Muscle layer of duodenum (tissue), 2 donors: ENCODE measurements around the gene PRRT1.
"Not testable (repeated sequence)": the region's sequence is repeated elsewhere in the genome, so short reads cannot be mapped to it uniquely, and the experiment has no call there.

Experiments
- H3K27ac ChIP-seq: one replicate; pipeline ENCODE4 v1.7.0; 2013; ENCODE audit warnings: mild to moderate bottlenecking, low read length
- H3K27me3 ChIP-seq: one replicate; pipeline ENCODE4 v1.7.0; 2013; ENCODE audit warnings: low read depth, mild to moderate bottlenecking, control low read depth, low read length
- H3K36me3 ChIP-seq, 2 donors: one replicate each; pipeline ENCODE4 v1.7.0; 2013; ENCODE audit warnings: low read length in 2 of 2, control low read depth in 1 of 2, mild to moderate bottlenecking in 1 of 2; ENCODE audit not compliant: insufficient read depth in 2 of 2, control insufficient read depth in 1 of 2
- H3K4me1 ChIP-seq, 2 donors: one replicate each; pipeline ENCODE4 v1.7.0; 2013; ENCODE audit warnings: low read length in 2 of 2, mild to moderate bottlenecking in 2 of 2, control low read depth in 1 of 2, moderate library complexity in 1 of 2; ENCODE audit not compliant: insufficient read depth in 2 of 2, control insufficient read depth in 1 of 2
- H3K4me3 ChIP-seq, 2 donors: one replicate each; pipeline ENCODE4 v1.7.0; 2013; ENCODE audit warnings: low read length in 2 of 2, low read depth in 1 of 2, mild to moderate bottlenecking in 1 of 2
- H3K9me3 ChIP-seq, 2 donors: one replicate each; pipeline ENCODE4 v1.7.0; 2013; ENCODE audit warnings: low read length in 2 of 2, control low read depth in 1 of 2, mild to moderate bottlenecking in 1 of 2; ENCODE audit not compliant: control insufficient read depth in 1 of 2
- donor health status: healthy.

The PRRT1 gene

DNA sequence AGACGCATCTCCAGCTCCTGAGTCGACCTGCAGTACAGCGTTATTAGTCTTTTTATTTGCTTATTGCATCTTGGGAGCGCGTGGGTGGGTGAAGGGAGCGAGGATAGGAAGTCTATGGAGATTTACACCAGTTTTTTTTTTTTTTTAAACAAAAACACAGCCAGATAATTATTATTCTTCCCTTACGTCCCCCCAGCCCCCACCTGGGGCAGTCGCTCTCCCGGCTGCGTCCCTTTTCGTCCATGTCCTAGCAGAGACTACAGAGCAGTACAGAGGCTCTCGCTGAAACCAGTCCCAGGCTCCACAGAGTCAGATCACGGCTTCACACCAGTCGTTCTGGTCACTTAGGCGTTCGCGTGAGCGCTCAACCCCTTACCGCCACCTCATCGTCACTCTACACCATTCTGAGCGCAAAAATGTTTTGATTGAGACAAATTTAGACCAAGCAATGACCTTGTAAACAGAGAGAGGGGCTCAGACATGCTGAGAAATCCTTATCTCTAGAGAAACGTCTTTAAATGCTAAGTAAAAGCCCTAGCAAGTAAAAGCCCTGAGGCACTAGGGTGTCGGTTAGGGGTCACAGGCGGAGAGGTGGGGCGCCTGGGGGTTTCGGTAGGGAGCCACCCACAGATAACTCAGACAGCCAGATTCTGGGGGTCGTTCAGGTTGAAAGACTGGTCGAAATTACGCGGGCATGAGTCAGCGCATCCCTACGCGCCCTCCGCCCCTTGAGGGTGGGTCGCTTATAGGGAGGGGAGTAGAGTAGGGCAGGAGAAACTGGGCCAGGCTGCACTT is 1.2 kb upstream of the PRRT1 start:
- Histone ChIP-seq H3K4me1 (peaks cover 6 to 48% of the 10 kb centered on the region in 2 donors), H3K4me3 (peak overlapping the region; percentile 86 to 93), H3K27me3 (peaks cover 2% of the 10 kb centered on the region), H3K36me3 (peaks cover 12 to 27% of the 10 kb centered on the region in 2 donors), H3K9me3 (no peaks in the 10 kb centered on the region), H3K27ac (peak overlapping the region; percentile 82)

DNA sequence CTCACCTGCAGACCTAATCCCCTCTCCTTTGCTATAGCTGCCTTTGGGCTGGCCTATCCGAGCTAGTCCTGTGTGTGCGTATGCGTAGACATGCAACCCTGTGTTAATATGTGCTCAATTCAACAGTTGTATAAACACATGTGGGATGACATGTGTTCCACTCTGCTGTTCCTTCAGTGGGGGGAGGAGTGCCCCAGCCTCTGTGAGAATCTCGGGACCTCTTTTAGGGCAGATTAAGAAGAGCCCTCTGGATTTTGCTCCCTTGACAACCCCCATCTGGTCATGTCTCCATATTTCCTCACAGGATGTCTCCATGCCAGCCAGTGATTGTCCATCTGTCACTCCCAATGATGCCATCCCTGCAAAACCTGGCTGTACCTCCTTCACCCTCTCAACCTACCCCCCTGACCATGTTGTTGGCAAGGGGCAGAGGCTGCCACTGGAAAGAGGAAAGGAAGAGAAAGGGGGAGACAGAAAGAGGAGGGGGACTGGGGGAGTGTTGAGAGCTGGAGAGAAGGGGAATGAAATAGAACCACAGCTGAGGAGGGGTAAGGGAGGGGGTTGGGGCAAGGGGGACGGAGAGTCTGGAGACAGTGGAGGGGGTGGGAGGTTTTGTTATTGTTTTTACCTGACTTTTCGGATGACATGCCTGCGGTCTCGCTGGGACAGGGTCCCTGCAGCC is 417 bp downstream of the PRRT1 start:
- Histone ChIP-seq H3K4me3 (peak overlapping the region; percentile 68 to 93), H3K27me3 (peaks cover 3% of the 10 kb centered on the region), H3K4me1 (peaks cover 6 to 48% of the 10 kb centered on the region in 2 donors), H3K27ac (no peak overlapping the region), H3K36me3 (peaks cover 2 to 10% of the 10 kb centered on the region in 2 donors), H3K9me3 (no peaks in the 10 kb centered on the region)

DNA sequence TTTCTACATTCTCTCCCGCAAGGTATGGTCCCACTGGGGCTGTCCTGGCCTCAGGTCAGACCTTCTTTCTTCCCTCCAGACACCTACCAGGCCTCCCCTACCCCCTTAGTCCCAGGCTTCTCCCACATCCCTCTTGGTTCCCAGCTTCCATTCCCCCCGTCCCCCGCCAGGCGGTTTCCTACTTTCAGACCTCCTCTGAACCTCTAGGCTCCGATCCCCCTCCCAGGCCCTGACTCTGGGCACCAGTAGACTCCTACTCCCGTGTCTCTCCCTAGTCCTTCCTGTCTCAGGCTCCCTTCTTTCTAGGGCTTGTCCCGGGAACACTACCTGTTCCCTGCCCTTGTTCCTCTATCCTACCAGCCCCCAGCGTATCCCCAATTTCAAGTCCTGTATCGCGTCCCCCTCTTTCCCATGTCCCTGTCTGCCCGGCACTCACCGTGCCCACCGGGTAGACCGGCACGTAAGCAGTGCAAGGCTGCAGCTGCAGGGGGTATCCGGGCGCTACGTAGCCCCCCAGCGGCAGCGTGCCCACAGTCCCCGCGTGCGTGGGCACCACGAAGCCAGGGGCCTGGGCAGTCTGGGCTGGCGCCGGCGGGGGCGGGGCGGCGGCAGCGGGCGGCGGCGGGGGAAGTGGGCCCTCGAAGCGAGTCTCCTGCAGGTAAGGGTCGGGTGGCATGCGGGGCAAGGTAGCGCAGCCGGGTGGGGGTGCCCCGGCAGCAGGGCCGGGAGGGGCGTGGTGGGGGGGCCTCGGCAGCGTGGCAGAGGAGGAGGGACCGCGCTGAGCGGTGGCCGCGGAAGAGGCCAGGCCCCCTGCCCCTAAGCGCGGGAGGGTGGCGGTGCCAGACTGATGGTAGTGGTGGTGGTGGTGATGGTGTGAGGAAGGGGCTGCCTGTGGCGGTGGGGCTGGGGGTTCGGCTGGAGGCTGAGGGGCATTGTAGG is 1.5 kb downstream of the PRRT1 start:
- peak overlapping the region in 1 of 2 donors; percentile 93 for H3K4me3 ChIP-seq

DNA sequence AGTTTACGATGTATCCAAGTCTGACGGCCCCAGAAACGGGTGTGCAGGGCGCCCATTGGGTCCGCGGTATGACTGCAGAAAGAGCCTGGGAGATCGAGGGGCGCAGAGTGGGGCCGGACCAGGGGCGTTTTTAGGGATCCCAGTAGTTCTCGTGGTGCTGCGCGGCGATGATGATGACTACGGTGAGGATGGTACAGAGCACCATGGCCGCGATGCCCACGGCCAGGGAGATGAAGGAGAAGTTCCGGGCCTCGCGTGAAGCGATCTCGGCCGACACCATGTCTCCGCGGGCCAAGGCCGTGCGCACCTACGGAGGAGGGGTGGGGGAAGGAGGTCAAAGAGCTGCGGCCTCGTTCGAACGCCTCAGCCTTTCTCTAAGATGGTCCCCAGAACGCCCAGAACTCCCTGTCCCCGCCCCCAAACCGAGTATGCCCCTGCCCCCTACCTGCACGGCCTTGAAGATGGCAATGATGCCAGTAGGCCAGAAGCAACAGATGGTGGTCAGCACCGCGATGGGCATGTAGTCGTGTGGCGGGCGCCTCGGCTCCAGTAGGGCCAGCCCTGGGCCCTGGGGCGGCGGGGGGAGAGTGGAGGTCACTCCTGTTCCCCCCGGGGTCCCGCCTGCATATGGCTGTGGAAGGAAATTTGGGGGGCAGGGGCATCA is 2.5 kb downstream of the PRRT1 start:
- Histone ChIP-seq H3K36me3 (peaks cover 0 to 8% of the 10 kb centered on the region in 2 donors), H3K27ac (no peak overlapping the region), H3K4me3 (no peak overlapping the region), H3K27me3 (peaks cover 3% of the 10 kb centered on the region), H3K4me1 (peaks cover 6 to 33% of the 10 kb centered on the region in 2 donors), H3K9me3 (no peaks in the 10 kb centered on the region)

More for the DNA sequence above, 1.5 kb downstream of the PRRT1 start:
- Histone ChIP-seq H3K27ac (no peak overlapping the region), H3K36me3 (peaks cover 0 to 8% of the 10 kb centered on the region in 2 donors), H3K9me3 (no peaks in the 10 kb centered on the region), H3K4me1 (peaks cover 6 to 40% of the 10 kb centered on the region in 2 donors), H3K27me3 (peaks cover 3% of the 10 kb centered on the region)

DNA sequence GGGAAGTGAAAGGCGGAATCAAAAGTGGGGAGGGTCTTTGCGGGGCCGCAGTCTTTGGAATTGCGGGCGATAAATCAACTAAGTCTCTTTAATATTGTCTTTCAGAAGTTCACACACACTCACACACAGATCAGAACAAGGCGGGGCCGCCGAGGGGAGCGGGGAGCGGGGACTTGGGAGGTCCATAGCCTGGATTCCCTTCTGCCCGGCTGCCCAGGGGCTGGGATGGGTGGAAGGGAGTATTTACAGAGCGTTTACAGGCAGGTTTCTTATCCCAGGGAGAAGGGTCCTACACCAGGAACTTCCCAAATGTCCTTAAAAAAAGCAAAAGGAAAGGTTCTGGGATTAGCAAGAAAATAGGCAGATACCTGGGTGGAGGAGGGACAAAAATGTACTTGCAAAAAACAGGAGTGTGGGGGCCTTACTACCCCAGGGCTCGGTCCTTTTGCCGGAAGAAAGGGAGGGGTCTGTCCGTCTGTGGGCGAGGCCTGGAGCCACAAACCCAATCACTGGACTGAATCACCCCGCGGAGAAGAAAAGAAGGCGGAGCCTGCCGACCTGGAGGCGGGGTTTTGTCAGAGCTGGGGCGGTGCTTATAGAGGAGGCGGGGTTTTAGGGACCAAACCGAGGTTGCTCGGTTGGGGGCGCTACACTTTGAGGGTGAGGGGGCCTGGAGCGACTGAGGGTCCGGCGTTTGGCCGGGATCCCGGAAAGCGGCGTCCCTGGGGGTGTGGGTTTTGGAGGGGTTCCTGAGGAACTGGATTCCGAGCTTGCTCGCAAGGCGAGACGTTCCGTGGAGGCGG is 3.2 kb downstream of the PRRT1 start:
- H3K27me3 ChIP-seq: peaks cover 3% of the 10 kb centered on the region
- peaks cover 6 to 33% of the 10 kb centered on the region in 2 donors for H3K4me1 ChIP-seq
- H3K4me3 ChIP-seq: peak overlapping the region in 1 of 2 donors; percentile 30
- peaks cover 0 to 8% of the 10 kb centered on the region in 2 donors for H3K36me3 ChIP-seq
- no peak overlapping the region for H3K27ac ChIP-seq
- H3K9me3 ChIP-seq: no peaks in the 10 kb centered on the region

DNA sequence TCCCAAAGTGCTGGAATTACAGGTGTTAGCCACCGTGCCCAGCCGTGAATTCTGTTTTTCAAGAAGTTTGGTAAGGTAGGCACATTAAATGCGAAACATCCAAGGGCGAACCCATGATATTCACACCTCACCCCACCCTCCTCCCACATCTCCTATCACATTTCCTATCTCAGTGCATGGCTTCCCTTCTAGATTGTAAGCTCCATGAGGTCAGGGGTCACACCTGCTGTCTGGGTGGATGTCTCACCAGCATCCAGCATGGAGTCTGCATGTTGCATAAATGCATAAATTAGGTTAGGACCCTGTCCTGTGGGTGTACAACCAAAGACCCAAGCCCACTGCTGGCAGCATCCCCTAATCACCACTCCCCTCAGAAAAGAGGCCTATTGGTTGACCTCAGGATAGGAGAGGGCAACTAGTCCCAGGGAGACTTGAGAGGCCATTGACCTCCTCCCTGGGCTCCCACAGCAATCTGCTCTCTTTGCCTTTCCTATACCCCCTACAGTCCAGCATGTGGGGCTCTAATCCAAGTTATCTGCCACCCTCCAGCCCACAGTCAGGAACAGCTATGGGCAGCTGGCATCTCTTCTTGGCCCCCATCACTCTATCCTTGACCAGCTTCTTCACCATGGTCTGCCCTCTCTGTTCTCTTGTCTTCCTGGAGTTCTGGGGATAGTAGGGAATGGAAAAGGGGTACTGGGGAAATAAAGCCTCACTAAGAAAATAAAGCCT is 4.2 kb downstream of the PRRT1 start:
- Histone ChIP-seq H3K36me3 (peaks cover 0 to 8% of the 10 kb centered on the region in 2 donors), H3K27me3 (peaks cover 3% of the 10 kb centered on the region), H3K27ac (no peak overlapping the region), H3K4me3 (peak overlapping the region in 1 of 2 donors; percentile 30), H3K4me1 (peaks cover 6 to 24% of the 10 kb centered on the region in 2 donors), H3K9me3 (no peaks in the 10 kb centered on the region)

DNA sequence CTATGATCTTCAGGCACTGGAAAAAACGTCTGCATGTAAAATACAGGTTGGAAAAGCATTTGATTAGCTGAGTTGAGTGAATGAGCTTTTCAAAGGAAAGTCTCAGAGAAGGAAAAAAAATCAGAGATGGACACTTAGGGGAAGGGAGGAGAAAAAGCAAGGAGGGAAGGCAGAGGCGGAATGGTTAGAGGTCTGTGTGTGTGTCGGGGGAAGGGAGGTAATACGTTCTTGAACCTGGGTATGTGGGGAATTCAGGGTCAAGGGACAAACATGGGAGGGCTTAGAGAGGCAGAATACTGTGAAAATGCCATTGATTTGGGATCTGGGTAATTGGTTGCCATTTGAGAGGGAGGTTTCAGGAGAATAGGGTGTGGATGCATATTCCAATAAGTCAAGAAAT is 5.1 kb downstream of the PRRT1 start:
- H3K27me3 ChIP-seq: peaks cover 3% of the 10 kb centered on the region
- H3K36me3 ChIP-seq: peaks cover 0 to 8% of the 10 kb centered on the region in 2 donors
- peaks cover 0 to 18% of the 10 kb centered on the region in 2 donors for H3K4me1 ChIP-seq
- H3K4me3 ChIP-seq: no peak overlapping the region
- no peak overlapping the region for H3K27ac ChIP-seq
- no peaks in the 10 kb centered on the region for H3K9me3 ChIP-seq

DNA sequence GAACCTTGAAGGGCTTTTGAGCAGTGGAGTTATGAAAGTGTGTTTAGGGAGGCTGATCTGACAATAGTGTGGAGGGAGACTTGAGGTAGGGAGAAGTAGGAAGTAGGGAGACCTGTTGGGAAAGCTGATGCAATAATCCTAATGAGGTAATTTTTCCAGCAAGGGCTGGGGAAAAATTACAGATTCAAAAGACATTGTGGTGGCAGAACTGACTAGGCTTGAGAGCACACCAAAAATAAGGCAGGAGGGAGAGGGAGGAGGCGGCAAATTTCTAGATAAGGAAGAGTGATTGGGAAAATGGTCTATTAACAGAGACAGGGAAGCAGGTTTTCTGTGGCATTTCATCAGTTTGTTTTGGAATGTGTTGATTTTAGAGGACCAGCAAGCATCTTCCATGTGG is 5.5 kb downstream of the PRRT1 start:
- Histone ChIP-seq H3K27me3 (peaks cover 3% of the 10 kb centered on the region), H3K4me1 (peaks cover 0 to 15% of the 10 kb centered on the region in 2 donors), H3K27ac (no peak overlapping the region), H3K36me3 (peaks cover 0 to 8% of the 10 kb centered on the region in 2 donors), H3K9me3 (no peaks in the 10 kb centered on the region), H3K4me3 (no peak overlapping the region)

DNA sequence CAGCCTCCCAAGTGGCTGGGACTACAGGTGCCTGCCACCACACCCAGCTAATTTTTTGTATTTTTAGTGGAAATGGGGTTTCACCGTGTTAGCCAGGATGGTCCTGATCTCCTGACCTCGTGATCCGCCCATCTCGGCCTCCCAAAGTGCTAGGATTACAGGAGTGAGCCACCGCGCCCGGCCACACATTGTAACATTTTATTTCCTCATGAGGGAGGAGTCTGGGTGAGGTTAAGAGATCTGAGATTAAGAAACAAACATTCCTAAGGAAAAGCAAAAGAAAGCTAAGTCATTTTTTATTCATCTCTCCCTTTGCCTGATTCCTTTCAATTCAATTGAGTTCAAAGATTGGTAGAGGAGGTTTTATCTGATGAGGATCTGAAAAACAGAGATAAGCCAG is 7.5 kb downstream of the PRRT1 start:
- H3K9me3 ChIP-seq, H3K4me3 ChIP-seq, H3K36me3 ChIP-seq, H3K4me1 ChIP-seq, H3K27me3 ChIP-seq, H3K27ac ChIP-seq: not testable (repeated sequence)
